RWPE2 (cell line): ENCODE measurements around the gene OR2F2.

Source experiments
- ATAC-seq: fragments of 200-7000 bp; cut with Tn5 transposase; 3 replicates; pipeline ENCODE4 v1.9.1; 2021; ENCODE audit warnings: low read depth
- DNase-seq: peaks from one replicate; pipeline ENCODE4 v3.0.0-alpha.2; 2020; ENCODE audit warnings: low spot score
- H3K27ac ChIP-seq: fragments of 450-650 bp; 2 replicates; pipeline ENCODE4 v1.5.1; 2017; ENCODE audit warnings: mild to moderate bottlenecking; ENCODE audit not compliant: poor library complexity, severe bottlenecking
- H3K27me3 ChIP-seq: fragments of 250-450 bp; sonication (Bioruptor Pico); 2 replicates; pipeline ENCODE4 v1.5.1; 2021; ENCODE audit warnings: mild to moderate bottlenecking, moderate library complexity; ENCODE audit not compliant: insufficient read depth, poor library complexity, severe bottlenecking
- H3K36me3 ChIP-seq: fragments of 250-450 bp; sonication (Bioruptor Pico); 2 replicates; pipeline ENCODE4 v1.5.1; 2020; ENCODE audit warnings: low read depth, mild to moderate bottlenecking, moderate library complexity
- H3K4me1 ChIP-seq: fragments of 250-450 bp; sonication (Bioruptor Pico); 2 replicates; pipeline ENCODE4 v1.5.1; 2021; ENCODE audit warnings: mild to moderate bottlenecking, moderate library complexity; ENCODE audit not compliant: insufficient read depth, poor library complexity, severe bottlenecking
- H3K4me3 ChIP-seq: fragments of 250-450 bp; sonication (Bioruptor Pico); 2 replicates; pipeline ENCODE4 v1.5.1; 2021; ENCODE audit warnings: mild to moderate bottlenecking, moderate library complexity; ENCODE audit not compliant: severe bottlenecking
- H3K9me3 ChIP-seq: fragments of 250-450 bp; sonication (Bioruptor Pico); 2 replicates; pipeline ENCODE4 v1.5.1; 2021; ENCODE audit warnings: mild to moderate bottlenecking, moderate library complexity; ENCODE audit not compliant: severe bottlenecking
- CTCF ChIP-seq: fragments of 450-650 bp; IDR thresholded peaks from one replicate; pipeline ENCODE4 v1.5.1; 2017; ENCODE audit warnings: mild to moderate bottlenecking, moderate library complexity; ENCODE audit not compliant: poor library complexity, severe bottlenecking

The OR2F2 gene

GRCh38 chr7:143947111-143947510, 12.1 kb downstream of the OR2F2 start:
- Histone ChIP-seq H3K4me3 (no peak overlapping the region), H3K27ac (no peak overlapping the region), H3K36me3 (no peaks in the 10 kb centered on the region), H3K4me1 (no peaks in the 10 kb centered on the region), H3K27me3 (no peaks in the 10 kb centered on the region), H3K9me3 (no peaks in the 10 kb centered on the region)
- ATAC-seq: no peak
- TF ChIP-seq CTCF: no peak
- DNase-seq: no peak

GRCh38 chr7:143948733-143949132, 13.7 kb downstream of the OR2F2 start:
- Histone ChIP-seq H3K36me3 (no peaks in the 10 kb centered on the region), H3K4me3 (no peak overlapping the region), H3K9me3 (no peaks in the 10 kb centered on the region), H3K27ac (no peak overlapping the region), H3K4me1 (no peaks in the 10 kb centered on the region), H3K27me3 (no peaks in the 10 kb centered on the region)
- no peak for TF ChIP-seq CTCF
- DNase-seq (no peak), ATAC-seq (no peak)

GRCh38 chr7:143953421-143953820, 18.4 kb downstream of the OR2F2 start:
- H3K9me3 ChIP-seq: no peaks in the 10 kb centered on the region
- TF ChIP-seq CTCF: no peak
- H3K36me3 ChIP-seq: no peaks in the 10 kb centered on the region
- no peak overlapping the region for H3K27ac ChIP-seq
- no peak for ATAC-seq
- H3K4me3 ChIP-seq: no peak overlapping the region
- H3K4me1 ChIP-seq: no peaks in the 10 kb centered on the region
- no peak for DNase-seq
- peaks cover 7% of the 10 kb centered on the region for H3K27me3 ChIP-seq

GRCh38 chr7:143954135-143954534, 19.1 kb downstream of the OR2F2 start:
- DNase-seq (no peak), ATAC-seq (no peak)
- no peaks in the 10 kb centered on the region for H3K9me3 ChIP-seq
- no peaks in the 10 kb centered on the region for H3K36me3 ChIP-seq
- no peak overlapping the region for H3K4me3 ChIP-seq
- peaks cover 7% of the 10 kb centered on the region for H3K27me3 ChIP-seq
- TF ChIP-seq CTCF: no peak
- no peak overlapping the region for H3K27ac ChIP-seq
- no peaks in the 10 kb centered on the region for H3K4me1 ChIP-seq

GRCh38 chr7:143954544-143954943, 19.5 kb downstream of the OR2F2 start, which contains the start of gene OR2F1:
OR2F1 (plus strand) TSS chr7:143954844; CDS start chr7:143959971, 5,127 bp downstream.
- no peak for TF ChIP-seq CTCF

More at GRCh38 chr7:143954544-143954943, 19.5 kb downstream of the OR2F2 start, which contains the start of gene OR2F1:
- no peak for DNase-seq
- Histone ChIP-seq H3K27ac (no peak within 1 kb of the TSS), H3K9me3 (no peaks in the 10 kb centered on the region), H3K27me3 (peaks cover 11% of the 10 kb centered on the region), H3K36me3 (no peaks in the 10 kb centered on the region), H3K4me1 (no peaks in the 10 kb centered on the region), H3K4me3 (no peak within 1 kb of the TSS)
- ATAC-seq: no peak
